Astrocyte of the spinal cord (primary cell): ENCODE measurements around the gene MEGF11.

Source experiments
- DNase-seq: peaks from one replicate; pipeline ENCODE4 v3.0.0; 2011; ENCODE audit warnings: low read depth, low spot score
- H3K4me3 ChIP-seq: 2 replicates; pipeline ENCODE4 v1.5.1; 2011; ENCODE audit warnings: low read depth, mild to moderate bottlenecking, low read length, moderate library complexity
- CTCF ChIP-seq: IDR thresholded peaks from 2 replicates; pipeline ENCODE4 v1.5.1; 2012; ENCODE audit warnings: low read depth, mild to moderate bottlenecking, low read length, inconsistent platforms
- in situ Hi-C: cut with HindIII; loops from 2 replicates; pipeline ENCODE4 v1.10.0; 2017; ENCODE audit warnings: low sequenced_read_pairs

MEGF11 gene

GRCh38 chr15:66099950-66100671, 153.4 kb downstream of the MEGF11 start:
- in situ Hi-C loops: no loop called here
- DNase-seq: no peak
- no peak for TF ChIP-seq CTCF
- no peak overlapping the region for H3K4me3 ChIP-seq

DNA sequence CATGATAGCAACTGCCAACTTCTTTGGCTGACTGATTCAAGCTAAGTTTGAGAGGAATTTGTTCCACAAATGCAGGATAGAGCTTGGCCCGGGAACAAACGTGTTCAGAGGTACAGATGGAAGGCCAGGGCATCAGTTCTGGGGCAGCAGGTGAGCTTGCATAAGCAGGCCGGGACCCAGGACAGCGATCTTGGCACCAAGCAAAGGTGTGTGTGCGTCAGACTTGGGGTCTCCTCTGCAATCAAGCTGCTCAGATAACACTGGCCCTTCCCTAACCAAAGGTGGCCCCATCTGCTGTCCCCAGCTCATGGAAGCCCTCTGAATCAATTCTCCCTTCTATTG, 155.6 kb downstream of the MEGF11 start:
- TF ChIP-seq CTCF: no peak
- no peak for DNase-seq
- H3K4me3 ChIP-seq: no peak overlapping the region
- in situ Hi-C loops: no loop called here

GRCh38 chr15:66097151-66098021, 156.2 kb downstream of the MEGF11 start:
- in situ Hi-C loops: no loop called here
- TF ChIP-seq CTCF: no peak
- no peak overlapping the region for H3K4me3 ChIP-seq
- DNase-seq: no peak

GRCh38 chr15:66096688-66097058, 156.9 kb downstream of the MEGF11 start:
- H3K4me3 ChIP-seq: no peak overlapping the region
- no peak for TF ChIP-seq CTCF
- no peak for DNase-seq
- in situ Hi-C loops: no loop called here

DNA sequence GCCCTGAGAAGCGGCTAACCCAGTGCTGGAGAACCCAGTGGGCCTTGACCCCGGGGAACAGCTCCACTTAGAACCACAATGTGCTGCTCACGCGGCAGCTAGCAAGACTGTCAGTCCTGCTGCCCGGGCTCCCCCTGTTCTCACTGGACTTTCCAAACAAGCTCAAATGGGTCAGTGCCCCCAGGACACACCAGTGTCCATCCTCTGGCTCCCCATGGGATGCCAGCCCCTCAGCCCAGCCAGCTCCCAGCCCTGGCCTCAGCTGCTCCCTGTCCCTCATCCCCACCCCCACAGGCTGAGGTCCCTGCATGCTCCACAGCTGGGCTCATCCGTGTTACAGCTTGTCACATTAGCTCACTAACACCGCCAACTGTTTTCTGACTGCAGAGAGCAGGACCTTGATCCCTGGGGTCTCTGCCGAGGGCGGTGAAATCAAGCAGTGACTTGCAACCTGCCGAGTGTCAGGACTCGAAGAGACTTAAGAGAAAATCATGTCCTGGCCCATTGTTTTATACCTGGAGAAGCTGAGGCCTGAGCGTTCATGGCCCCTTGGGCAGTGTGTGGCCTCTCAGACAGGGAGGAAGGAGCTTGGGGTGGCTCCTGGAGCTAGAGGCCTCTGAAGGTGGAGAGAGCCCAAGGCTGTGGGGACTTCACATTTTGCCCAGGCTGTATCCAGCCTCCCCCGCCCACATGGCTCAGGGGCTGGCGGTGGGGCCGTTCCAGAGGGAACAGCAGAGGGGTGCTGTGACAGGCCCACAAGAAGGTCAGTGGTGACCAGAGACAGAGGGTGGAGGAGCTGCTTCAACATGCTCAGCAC, 157.5 kb downstream of the MEGF11 start:
- no peak overlapping the region for H3K4me3 ChIP-seq
- TF ChIP-seq CTCF: no peak

GRCh38 chr15:66094331-66094730, 159.2 kb downstream of the MEGF11 start:
- H3K4me3 ChIP-seq: no peak overlapping the region
- no peak for DNase-seq
- TF ChIP-seq CTCF: no peak
- in situ Hi-C loops: no loop called here

More for the DNA sequence above, 157.5 kb downstream of the MEGF11 start:
- DNase-seq: no peak
- in situ Hi-C loops: no loop called here
